Esophagus (tissue), 2 donors: ENCODE measurements around the gene SPAG16. TPM values are rescaled to one million over a fixed set of nuclear protein-coding genes. Genes with fewer than 3 reads are reported as not detected.
A peak's percentile ranks its signal among the peaks of the same experiment; 100 is the strongest.

Source experiments
- H3K27ac ChIP-seq, 2 donors: one replicate each; pipeline ENCODE4 v1.5.1; 2013; ENCODE audit warnings: low read depth in 2 of 2, mild to moderate bottlenecking in 2 of 2, inconsistent platforms in 1 of 2, low read length in 1 of 2, moderate library complexity in 1 of 2
- H3K27me3 ChIP-seq, 2 donors: one replicate each; pipeline ENCODE4 v1.6.1; 2013; ENCODE audit warnings: low read length in 2 of 2, control low read depth in 1 of 2, mild to moderate bottlenecking in 1 of 2; ENCODE audit not compliant: insufficient read depth in 2 of 2, control insufficient read depth in 1 of 2
- H3K36me3 ChIP-seq, 2 donors: one replicate each; pipeline ENCODE4 v1.6.1; 2013; ENCODE audit warnings: low read length in 1 of 2; ENCODE audit not compliant: control insufficient read depth in 2 of 2, insufficient read depth in 2 of 2
- H3K4me1 ChIP-seq, 2 donors: one replicate each; pipeline ENCODE4 v1.6.1; 2013; ENCODE audit warnings: low read length in 1 of 2; ENCODE audit not compliant: control insufficient read depth in 2 of 2, insufficient read depth in 2 of 2
- H3K4me3 ChIP-seq, 2 donors: one replicate each; pipeline ENCODE4 v1.5.1; 2013; ENCODE audit warnings: low read length in 2 of 2, mild to moderate bottlenecking in 2 of 2, low read depth in 1 of 2, moderate library complexity in 1 of 2
- H3K9me3 ChIP-seq, 2 donors: one replicate each; pipeline ENCODE4 v1.6.1; 2013; ENCODE audit warnings: mild to moderate bottlenecking in 2 of 2, low read depth in 1 of 2, low read length in 1 of 2, moderate library complexity in 1 of 2; ENCODE audit not compliant: control insufficient read depth in 2 of 2, insufficient read depth in 1 of 2
- WGBS, 2 donors: extraction: QIAGEN DNeasy Blood & Tissue Kit; methylation state at CpG; one replicate each; pipeline ENCODE4 v1.1.7; 2013; 5-methylcytosine and 5-hydroxymethylcytosine counted together
- polyA plus RNA-seq, 2 donors: library from polyadenylated mRNA; stranded (reverse); fragments of 200-250 nt; gene quantifications; one replicate each; pipeline ENCODE4 v1.2.3, GENCODE V29; 2013
- donor health status: healthy with polysubstance abuse.
- donor health status: Bipolar disorder and iron deficiency.

Gene SPAG16
- polyA plus RNA-seq, 2 donors: 20.4 to 21.2 TPM

DNA sequence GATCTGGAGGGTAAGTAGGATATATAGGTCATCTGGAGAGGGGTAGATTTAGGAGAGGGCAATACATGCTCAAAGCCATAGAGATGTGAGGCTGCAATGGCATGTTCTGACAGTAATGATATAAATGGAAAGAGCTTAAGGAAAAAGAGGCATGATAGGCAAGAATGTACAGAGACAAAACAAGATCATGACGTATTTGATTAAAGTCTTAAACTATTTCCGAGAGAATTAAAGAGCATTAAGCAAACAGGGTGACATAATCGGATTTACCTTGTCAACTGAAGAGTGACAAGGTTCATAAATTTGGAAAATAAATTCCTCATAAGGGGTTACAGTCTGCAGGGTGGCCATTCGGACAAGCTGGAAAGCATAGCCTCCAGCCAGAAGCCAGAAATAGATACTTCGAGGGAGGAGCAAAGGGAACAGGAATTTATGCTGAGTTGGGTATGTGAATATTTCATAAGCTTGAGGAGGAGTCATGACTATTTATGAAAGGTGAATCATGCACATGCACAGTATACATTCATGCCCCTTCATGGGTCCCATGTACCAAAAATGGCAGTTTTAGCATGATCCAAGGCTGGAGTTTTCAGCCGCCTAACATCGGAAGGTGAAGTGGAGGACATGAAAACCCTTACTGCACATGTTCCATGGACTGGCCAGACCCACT, 730.4 kb downstream of the SPAG16 start:
- WGBS, 2 donors: 75 to 78% methylated on average over 7 of the region's 7 CpGs
- Histone ChIP-seq H3K4me3 (no peak overlapping the region), H3K4me1 (no peaks in the 10 kb centered on the region), H3K36me3 (no peaks in the 10 kb centered on the region), H3K27ac (no peak overlapping the region), H3K9me3 (no peaks in the 10 kb centered on the region), H3K27me3 (no peaks in the 10 kb centered on the region)

DNA sequence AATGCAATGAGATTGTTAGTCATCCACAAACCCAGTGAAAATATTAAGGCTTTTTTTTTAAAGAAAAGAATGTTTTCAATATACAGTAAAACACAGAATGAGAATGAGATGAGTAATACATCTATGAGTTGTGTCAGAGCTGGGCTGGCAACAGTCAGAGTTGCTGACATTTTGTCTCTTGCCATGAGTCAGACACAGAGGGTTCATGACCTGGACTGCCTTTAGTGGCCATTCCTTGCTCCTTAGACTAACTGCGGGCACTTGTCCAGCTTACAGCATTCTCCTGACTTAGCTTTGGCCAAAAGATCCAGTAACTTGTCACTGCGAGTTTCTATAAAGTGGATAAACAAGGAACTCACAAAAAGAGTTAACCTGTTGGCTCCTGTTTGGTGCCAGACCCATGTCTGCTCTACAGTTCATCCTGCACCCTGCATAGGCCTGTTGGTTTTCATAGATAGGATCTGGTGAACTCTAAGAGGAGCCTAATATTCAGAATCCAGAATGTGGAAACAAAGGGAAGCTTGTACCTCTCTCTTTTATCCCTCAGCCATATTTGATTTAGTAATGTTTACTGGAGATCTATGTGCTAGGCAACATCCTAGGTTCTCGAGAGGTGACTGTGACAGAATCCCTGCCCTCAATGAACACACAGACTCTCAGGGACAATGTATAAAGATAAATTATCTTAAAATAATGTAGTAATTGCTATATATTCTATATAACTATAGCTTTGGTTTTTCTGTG, 735.1 kb downstream of the SPAG16 start:
- WGBS, 2 donors: 46 to 59% methylated on average over 3 of the region's 3 CpGs
- no peaks in the 10 kb centered on the region for H3K27me3 ChIP-seq
- no peak overlapping the region for H3K4me3 ChIP-seq
- no peaks in the 10 kb centered on the region for H3K4me1 ChIP-seq
- H3K27ac ChIP-seq: peak overlapping the region; percentile 69 to 80
- H3K36me3 ChIP-seq: no peaks in the 10 kb centered on the region
- no peaks in the 10 kb centered on the region for H3K9me3 ChIP-seq

DNA sequence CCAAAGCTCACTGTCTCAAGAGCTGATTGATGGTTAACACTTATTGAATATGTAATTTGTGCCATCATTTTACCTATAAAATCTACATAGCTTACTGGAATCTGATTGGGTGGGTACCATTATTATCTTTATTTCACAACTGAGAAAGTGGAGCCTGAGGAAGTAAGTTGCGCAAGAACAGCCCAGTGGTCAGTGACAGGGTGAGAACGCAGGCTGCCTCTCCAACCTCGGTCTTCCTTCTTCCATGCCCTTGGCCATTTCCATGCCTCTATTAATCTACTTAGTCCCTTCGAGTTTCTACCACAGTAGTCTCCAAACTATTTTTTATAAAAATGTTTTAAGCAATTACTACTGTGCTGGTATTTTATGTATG, 735.7 kb downstream of the SPAG16 start:
- WGBS, 2 donors: 84 to 87% methylated on average over 4 of the region's 4 CpGs
- Histone ChIP-seq H3K4me1 (no peaks in the 10 kb centered on the region), H3K27me3 (no peaks in the 10 kb centered on the region), H3K4me3 (no peak overlapping the region), H3K27ac (no peak overlapping the region), H3K9me3 (no peaks in the 10 kb centered on the region), H3K36me3 (no peaks in the 10 kb centered on the region)

DNA sequence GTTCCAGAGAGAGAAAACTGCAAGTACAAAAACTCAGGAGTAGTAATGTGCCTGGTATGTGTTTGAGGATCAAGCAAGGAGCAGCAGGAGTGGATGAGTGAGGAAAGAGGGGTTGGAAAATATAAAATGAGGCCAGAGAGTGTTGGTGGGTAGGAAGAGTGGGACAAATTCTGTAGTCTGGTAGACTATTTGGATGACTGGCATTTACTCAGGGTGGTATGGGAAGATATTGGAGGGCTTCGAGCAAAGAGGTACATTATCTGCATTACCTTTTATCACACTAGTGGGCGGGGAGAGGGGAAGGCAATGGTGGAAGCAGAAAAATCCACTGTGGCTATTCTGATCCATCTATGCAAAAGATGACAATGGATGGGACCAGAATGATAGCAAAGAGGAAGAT, 744.9 kb downstream of the SPAG16 start:
- Histone ChIP-seq H3K36me3 (no peaks in the 10 kb centered on the region), H3K4me3 (no peak overlapping the region), H3K4me1 (no peaks in the 10 kb centered on the region), H3K9me3 (no peaks in the 10 kb centered on the region), H3K27me3 (no peaks in the 10 kb centered on the region), H3K27ac (no peak overlapping the region)
- 74 to 82% methylated on average over 2 of the region's 2 CpGs for WGBS, 2 donors

DNA sequence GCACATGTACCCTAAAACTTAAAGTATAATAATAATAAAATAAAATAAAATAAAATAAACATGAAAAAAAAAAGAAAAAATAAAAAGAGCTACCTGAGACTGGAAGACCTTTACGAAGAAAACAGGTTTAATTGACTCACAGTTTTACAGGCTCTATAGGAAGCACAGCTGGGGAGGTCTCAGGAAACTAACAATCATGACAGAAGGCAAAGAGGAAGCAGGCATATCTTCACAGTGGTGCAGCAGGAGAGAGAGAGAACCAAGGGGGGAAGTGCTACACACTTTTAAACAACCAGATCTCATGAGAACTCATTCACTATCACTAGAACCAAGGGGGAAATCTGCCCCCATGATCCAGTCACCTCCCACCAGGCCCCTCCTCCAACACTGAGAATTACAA, 747.3 kb downstream of the SPAG16 start:
- 63 to 66% methylated on average over 1 of the region's 1 CpG for WGBS, 2 donors
- no peak overlapping the region for H3K27ac ChIP-seq
- H3K4me1 ChIP-seq: no peaks in the 10 kb centered on the region
- H3K36me3 ChIP-seq: no peaks in the 10 kb centered on the region
- no peak overlapping the region for H3K4me3 ChIP-seq
- H3K9me3 ChIP-seq: peaks cover 0 to 7% of the 10 kb centered on the region in 2 donors
- H3K27me3 ChIP-seq: no peaks in the 10 kb centered on the region

DNA sequence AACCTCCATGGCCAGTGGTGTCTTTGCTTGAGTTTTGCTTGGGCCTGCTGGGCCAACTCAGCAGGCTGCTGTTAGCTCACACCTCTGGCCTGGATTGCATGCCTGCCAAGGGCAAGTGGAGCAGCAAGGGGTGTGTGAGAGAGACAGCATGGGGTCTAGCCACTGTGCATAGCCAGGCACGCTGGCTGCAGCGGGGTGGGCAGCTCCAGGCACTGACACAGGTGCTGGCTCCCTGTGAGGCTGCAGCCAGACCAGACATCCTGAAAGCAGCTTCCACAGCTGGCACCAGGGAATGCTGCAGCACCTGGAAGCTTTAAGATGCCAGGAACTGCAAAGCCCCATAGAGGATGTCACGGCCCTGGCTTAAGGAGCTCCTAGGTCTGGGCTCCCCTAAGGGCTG, 750.2 kb downstream of the SPAG16 start:
- Histone ChIP-seq H3K27ac (no peak overlapping the region), H3K27me3 (no peaks in the 10 kb centered on the region), H3K36me3 (no peaks in the 10 kb centered on the region), H3K4me1 (no peaks in the 10 kb centered on the region), H3K9me3 (peaks cover 0 to 7% of the 10 kb centered on the region in 2 donors), H3K4me3 (no peak overlapping the region)
- 76 to 77% methylated on average over 3 of the region's 3 CpGs for whole genome bisulfite sequencing, 2 donors

DNA sequence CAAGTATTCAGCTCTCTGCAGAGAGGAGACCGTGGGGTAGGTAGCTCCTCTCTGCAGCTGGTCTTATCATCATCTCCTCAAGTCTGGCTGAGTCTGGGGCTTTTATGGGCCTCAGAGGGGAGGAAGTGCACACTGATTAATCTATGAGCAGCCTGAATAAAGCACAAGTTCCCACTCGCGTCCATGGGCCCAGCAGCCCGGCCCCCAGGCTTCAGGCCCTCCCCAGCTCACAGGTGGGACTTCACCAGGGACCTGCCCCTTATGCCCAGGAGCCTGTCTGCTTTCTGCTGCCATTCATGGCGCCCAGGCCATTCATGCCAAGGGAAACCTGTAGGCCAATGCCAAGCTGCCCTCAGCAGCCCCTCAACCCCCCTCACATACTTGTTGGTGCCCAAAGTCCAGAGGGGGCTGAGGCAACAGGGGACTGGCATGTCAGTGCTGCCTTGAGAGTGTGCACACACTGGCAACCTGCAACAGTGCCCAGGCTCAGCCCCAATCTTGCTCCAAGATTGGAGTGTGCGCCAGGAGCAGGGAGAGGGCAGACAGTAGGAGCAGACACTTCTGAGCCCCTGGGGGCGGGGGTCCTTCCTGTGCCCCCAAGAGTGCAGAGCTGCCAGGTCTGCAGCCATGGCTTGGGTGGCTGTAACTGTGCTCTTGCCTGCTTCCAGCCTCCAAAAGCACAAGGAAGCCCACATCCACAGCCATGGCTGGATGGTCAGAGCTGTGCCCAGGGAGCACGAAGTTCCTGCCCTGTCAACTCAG, 751.0 kb downstream of the SPAG16 start:
- 83 to 85% methylated on average over 8 of the region's 8 CpGs for WGBS, 2 donors
- no peak overlapping the region for H3K27ac ChIP-seq
- no peaks in the 10 kb centered on the region for H3K4me1 ChIP-seq
- no peaks in the 10 kb centered on the region for H3K27me3 ChIP-seq
- peaks cover 0 to 7% of the 10 kb centered on the region in 2 donors for H3K9me3 ChIP-seq
- no peaks in the 10 kb centered on the region for H3K36me3 ChIP-seq
- no peak overlapping the region for H3K4me3 ChIP-seq

DNA sequence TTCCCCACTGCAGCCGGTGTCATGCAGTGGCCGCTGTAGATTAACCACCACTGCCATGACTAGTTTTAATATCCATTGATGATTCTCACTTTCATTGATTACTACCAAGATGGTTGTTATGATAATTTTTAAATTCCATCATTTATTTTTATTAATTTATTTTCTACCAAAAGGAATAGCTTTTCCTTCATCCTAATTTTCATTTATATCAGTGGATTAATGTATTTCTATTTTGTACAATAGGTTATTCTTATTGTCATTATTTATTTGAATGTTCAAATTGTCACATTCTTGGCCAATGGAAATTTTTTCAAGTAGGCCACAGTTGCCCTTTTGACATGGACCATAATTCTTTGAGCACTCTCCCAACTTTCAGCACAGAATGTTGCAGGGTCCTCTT, 751.7 kb downstream of the SPAG16 start:
- Histone ChIP-seq H3K4me1 (no peaks in the 10 kb centered on the region), H3K36me3 (no peaks in the 10 kb centered on the region)
- WGBS, 2 donors: 95% methylated on average over 2 of the region's 2 CpGs

DNA sequence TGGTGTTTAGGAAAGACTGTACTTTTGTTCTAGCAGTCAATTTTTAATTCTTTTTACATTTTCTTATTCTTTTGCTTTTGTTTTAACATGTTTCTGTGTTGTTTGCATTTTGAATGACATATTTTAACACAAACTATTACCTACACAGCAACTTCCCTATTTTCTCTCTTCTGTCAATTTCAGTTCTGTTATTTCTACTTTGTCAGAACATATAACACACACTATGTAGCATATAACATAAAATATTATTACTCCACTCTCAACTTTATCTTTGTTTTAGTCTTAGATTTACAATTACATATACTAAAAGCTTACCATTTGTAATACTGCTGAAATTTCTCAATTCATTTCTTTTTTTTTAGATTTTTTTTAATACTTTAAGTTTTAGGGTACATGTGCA, 753.9 kb downstream of the SPAG16 start:
- H3K9me3 ChIP-seq: peaks cover 0 to 7% of the 10 kb centered on the region in 2 donors
- H3K4me3 ChIP-seq: no peak overlapping the region
- H3K36me3 ChIP-seq: no peaks in the 10 kb centered on the region
- H3K27me3 ChIP-seq: no peaks in the 10 kb centered on the region
- H3K27ac ChIP-seq: no peak overlapping the region
- no peaks in the 10 kb centered on the region for H3K4me1 ChIP-seq

More for the DNA sequence above, 751.7 kb downstream of the SPAG16 start:
- Histone ChIP-seq H3K9me3 (peaks cover 0 to 7% of the 10 kb centered on the region in 2 donors), H3K4me3 (no peak overlapping the region), H3K27ac (no peak overlapping the region), H3K27me3 (no peaks in the 10 kb centered on the region)
